HPDE6-E6E7 (cell line): ENCODE data around the gene CCDC134.
"Not testable (repeated sequence)": the region's sequence is repeated elsewhere in the genome, so short reads cannot be mapped to it uniquely, and the experiment has no call there.

Experiments
- DNase-seq: peaks from one replicate; pipeline ENCODE4 v3.0.0; 2011; ENCODE audit warnings: missing footprints; ENCODE audit errors: extremely low spot score

The CCDC134 gene

DNA sequence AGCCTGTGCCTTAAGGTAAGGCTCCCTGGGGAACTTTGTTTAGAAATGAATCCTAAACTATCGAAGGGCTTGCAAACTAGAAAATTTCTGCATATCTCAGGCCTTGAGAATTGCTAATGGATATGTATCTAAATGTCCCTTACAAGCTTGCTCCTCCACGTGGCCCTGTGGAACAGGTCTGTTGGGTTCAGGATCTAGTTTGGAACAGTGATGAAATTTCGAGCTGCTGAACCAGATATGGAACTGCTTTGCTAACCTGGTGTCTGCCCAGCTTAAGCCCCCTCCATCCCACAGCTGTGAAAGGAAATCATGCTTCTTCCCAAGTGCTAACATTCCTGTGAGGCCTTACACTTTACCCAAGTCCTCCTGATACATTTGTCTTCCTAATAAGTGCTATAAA lies 44.0 kb downstream of the CCDC134 start:
- no peak for DNase-seq

DNA sequence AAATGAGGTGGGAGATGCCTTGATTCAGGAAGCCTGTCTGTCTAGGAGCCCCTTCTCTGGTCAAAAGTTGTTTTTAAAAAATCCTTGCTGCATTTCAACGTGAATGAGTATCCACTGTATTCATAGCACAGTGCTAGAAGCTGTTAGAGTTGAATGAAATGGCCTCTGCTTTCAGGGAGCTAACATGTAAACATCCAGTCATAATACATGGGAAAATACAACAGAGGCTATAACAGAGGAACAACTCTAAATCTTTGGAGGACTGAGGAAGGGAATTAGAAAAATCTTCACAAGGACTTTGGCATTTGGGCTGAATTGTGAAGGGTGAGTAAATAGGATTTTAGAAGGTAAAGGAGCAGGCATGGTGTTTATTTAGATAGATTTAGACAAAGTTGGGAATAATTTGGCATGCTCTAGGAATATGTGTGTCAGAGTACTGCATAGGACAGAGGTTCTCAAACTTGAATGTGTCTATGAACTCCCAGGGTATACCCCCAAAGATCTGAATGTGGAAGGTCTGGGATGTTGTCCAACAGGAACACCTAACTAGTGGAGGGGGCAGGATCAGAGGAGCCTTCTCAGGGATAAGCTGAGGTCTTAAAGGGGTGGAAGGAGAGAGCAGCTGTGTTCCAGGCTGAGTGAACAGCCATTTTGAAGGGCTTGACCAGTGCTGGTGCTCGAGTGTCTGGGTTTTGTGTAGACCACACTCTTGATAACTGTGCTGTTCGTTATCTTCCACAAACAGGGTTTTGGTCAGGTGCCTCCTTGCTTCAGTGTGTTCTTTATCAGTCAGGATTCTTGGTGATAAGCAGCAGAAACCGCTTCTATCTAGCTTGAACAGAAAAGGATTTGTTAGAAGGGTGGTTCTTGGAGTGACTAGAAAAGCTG lies 45.1 kb downstream of the CCDC134 start:
- DNase-seq, result no peak

DNA sequence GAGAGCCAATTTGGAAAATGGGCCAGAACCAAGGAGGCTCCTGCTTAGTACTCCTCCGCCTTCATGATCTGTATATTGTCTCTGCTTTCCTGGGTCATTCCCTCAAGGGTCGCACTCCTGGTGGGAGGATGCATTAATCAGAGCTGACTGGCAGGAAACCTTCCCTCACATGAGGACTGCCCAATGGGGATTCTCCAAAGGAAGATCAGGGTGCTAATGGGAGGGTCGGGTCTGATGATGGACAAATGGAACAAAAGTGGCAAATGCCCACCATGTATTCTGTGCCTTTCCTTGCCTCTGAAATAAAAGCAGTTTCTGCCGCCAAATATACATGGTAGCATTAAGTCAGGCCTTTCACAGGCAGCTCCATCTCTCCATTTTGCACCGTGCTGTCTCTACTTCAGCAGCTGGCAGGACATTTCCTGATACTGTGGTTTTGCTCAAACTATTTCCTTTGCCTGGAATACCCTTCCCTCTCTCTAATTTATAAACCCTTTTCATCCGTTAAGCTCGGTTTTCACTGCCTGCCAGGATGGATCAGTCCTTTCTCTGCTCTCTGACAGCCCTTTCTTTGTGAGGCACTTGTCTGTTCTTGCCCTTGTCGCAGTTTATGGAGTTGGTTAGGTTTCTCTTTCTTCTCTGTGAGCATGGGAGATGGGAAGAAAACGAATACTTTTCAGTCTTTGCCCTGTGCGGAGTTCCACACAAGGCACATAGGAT lies 45.9 kb downstream of the CCDC134 start:
- no peak for DNase-seq

DNA sequence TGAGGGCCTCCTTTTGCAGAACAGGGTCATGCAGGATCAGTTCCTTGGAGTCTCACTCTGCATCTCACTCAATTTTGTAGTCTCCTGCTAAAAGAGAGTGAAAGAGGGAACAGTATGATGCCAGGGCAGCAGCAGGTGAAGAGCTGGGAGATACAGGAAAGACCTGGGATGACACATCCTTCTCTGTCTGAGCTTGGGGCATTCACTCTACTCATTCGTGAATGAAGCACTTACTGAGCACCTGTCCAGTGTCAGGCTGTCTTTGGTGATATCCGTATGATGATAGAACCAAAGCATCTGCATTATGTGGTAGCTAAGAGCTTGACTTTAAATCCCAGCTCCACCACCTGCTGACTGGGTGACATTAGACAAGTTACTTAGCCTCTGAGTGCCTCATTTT lies 46.8 kb downstream of the CCDC134 start:
- no peak for DNase-seq

DNA sequence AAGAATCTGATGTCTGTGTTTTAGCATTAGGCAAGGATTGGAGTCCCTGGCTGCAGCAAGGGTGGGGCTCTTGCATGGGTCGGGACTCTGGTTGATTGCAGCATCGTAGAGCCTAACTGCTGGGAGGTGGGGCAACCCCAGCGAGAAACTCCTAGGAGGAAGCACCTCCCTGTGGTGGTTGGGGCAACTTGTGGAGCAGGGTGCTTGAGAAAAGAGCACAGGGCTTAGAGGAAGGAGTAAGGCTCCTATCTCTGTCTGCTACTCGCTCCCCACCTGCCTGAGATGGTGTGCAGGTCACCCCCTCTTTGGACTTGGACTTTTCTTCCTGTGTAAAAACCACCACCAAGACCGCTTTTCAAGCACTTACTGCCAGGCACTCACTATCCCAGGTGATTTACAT lies 48.0 kb downstream of the CCDC134 start:
- no peak for DNase-seq

DNA sequence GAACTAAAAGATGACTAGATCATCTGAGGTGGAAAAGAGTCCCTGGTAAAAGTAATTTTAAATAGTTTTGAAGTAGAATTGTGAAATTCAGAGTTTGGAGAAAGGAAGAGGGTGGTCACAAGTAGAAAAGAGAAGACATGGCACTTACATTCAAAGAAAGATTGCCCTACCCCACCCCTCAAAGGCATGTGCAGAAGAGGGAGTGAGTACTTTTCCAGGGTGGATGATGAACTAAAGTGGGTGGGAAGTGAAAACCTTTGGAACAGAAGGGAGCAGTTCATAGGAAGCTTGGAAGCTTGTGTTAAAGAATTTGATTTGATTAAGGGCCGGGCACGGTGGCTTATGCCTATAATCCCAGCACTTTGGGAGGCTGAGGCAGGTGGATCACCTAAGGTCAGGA lies 56.0 kb downstream of the CCDC134 start:
- DNase-seq, result no peak

DNA sequence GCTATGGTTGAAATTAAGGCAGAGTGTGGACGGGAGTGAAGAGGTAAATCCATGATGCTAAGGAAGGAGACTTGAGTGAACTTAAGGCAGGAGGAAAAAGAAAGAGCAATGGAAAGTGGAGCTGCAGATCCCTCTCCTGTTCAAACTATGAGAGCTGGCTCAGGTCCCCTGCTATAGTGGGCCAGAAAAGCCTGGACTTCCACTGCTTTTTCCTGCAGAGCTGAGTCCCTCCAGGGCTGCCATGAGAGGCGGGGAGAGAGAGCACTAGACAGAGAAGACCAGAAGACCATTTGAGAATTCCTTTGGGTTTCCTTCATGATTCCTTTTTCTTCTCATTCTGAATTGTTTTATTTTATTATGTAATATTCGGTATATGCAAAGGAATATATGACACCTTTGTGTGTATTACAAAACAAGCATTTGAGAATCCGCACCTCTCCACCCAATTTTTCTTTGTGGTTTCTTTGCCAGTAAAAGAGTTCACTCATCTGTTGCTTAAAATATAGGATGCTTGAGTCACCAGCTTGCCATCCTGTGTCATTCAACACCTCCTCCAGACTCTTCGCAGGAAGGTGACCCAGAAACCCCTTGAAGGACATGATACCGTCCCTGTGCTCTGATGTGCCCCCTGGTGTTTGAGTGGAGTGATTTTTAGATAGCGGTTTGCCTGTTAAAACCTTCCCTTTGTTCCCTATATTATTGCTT lies 56.8 kb downstream of the CCDC134 start:
- DNase-seq, result peak; percentile 73

DNA sequence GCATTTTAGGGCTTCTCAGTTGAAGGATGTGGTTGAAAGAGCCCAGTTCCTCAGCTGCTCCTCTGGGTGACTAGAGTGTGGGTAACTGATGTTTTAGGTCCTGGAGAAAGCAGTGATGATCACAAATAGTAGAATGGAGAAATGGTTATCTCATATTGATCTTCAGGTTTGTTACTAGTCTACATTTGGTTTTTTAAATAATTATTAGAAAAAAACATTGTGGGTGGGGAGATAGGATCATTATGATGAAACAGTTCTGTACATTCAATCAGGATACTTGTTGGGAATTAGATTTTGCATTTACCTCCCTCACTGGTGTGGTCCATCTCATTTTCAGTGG lies 57.4 kb downstream of the CCDC134 start:
- DNase-seq, result no peak

DNA sequence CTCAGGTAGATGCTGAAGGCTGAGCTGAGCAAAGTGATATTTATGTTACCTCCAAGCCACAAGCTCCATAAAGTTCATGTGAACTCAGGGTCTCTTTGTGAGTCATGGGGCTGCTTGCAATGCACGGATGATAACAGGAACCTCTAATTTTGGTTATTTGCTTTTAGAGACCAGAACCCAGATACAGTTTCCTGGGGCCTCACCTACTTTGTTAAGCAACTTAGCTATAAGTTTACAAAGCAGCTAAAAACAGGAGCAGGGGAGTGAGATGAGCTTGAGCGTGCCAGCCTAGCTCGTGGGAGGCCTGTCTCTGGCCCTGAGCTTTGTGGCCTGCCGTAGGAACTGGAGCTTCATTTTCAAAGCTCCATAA lies 61.7 kb downstream of the CCDC134 start:
- DNase-seq, result no peak

DNA sequence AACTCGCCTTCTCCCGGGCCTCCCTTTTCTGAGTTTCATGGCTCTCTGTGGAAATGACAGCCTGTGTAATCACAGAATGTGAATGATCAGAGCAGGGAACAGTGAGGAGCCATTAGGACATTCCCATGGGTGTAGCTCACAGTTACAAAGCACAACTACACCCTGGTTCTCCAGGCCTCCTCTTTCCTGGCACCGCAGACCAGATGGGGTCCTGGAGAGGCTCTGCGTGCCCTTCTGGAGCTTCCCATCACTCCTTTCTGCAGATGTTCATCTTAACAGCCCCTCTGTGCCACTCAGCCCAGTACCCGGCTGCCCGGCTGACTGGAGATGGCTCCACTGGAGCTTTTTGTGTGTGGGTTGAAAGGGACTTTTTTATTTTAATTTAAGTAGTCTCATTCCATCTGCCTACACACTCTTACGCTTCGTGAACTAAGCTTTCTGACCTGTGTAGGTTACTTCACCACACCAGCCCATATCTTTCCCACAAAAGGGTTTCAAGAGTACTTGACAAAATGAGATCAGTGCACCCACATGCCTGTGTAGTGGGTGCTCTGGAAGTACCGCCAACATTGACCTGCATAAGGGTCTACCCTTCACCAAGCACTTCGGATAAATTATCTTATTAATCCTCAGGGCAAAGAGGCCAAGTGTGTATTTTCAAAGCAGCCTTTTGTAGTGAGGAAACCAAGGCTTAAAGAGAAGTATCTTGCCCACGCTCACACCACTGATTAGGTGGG lies 62.2 kb downstream of the CCDC134 start:
- DNase-seq, result no peak

DNA sequence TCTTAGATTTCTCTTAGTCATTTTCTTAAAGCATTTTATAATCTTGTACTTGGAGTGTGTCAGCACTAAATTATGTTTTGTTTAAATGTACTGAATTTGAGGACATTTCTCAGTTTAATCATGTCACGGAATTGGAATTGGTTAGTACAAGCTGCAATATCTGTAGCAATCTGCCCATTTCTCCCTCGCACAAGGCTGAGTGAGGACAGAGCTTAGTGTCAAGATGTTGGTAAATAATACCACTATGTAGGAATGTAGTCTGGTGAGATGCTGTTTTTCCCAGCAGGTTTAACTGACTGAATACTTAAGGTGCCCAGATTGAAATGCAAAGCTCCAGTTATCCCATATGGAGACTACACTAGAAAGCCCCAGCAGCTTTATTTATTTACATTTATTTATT lies 63.0 kb downstream of the CCDC134 start:
- no peak for DNase-seq

DNA sequence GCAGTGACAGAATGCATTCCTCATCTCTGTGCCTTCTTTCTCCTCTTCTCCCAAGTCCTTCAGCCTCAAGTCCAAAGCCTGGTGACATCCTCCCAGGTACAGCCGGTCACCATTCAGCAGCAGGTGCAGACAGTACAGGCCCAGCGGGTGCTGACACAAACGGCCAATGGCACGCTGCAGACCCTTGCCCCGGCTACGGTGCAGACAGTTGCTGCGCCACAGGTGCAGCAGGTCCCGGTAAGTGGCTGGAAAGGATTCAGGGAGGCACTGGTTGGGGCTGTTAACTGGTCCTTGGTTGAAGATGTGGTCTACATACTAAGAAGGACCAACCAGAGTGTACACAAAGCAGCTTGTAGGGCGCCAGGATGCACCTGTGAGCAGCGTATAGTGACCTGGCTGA lies 68.1 kb downstream of the CCDC134 start:
- DNase-seq, result no peak

DNA sequence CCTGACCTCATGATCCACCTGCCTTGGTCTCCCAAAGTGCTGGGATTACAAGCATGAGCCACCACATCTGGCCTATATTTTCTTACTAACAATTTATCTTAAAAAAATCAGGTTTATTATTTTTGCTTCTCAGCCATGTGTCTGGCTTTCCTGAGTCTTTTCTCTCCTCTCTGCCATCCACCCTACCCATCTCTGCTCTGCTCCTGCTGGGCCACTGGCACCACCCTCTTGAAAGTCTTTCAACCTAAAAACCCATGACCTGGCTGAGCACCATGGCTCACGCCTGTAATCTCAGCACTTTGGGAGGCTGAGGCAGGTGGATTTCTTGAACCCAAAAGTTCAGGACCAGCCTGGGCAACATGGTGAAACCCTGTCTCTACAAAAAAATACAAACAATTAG lies 69.6 kb downstream of the CCDC134 start:
- not testable (repeated sequence) for DNase-seq

DNA sequence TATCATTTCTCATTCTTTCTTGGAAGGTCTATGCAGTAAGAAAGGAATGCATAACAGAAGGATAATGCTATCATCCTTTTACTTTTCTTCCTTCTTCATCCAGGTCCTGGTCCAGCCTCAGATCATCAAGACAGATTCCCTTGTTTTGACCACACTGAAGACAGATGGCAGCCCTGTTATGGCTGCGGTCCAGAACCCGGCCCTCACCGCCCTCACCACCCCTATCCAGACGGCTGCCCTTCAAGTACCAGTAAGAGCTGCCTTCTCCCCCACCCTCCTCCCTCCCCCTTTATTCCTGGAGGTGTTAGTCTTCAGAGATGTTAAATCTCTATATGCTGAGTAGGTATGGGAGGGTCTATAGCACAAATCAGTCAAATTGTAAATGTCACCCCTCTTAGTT lies 70.3 kb downstream of the CCDC134 start:
- DNase-seq, result no peak

DNA sequence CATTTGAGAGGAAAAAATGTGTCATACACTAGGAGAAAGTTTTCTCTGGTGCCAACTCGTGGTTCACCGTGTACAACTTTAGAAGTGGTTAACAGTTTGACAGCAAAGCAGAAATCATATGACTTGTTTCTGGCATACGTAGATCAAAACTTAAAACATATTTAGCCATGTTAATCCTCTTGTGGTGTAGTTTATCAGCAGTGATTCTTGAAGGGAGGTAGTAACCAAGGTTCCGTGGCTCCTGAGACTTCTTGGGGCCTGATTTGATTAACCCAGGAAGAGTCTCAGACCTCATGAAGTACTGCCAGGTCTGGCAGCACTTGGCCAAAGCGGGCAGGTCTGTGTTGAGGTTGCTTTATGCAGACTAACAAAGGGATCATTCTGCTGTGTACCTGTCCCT lies 72.9 kb downstream of the CCDC134 start:
- no peak for DNase-seq

DNA sequence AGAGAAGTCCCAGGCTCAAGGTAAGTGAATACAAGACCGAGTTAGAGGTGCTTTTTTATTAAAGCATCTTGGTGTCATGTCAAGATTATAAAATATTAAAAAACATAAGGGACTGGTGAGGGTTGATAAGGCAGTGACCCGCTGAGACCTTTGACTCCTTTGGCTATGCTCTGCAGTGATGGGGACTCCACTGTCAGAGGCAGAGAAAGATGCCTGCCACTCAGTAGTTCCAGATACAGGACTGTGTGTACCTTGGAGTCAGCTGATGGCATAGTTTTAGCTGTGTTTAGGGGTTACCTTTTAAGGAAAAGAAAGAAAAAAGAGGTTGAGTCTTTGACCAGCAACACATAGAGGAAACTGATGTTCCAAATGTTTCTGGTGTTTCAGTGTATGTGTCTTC lies 73.6 kb downstream of the CCDC134 start:
- DNase-seq, result no peak

DNA sequence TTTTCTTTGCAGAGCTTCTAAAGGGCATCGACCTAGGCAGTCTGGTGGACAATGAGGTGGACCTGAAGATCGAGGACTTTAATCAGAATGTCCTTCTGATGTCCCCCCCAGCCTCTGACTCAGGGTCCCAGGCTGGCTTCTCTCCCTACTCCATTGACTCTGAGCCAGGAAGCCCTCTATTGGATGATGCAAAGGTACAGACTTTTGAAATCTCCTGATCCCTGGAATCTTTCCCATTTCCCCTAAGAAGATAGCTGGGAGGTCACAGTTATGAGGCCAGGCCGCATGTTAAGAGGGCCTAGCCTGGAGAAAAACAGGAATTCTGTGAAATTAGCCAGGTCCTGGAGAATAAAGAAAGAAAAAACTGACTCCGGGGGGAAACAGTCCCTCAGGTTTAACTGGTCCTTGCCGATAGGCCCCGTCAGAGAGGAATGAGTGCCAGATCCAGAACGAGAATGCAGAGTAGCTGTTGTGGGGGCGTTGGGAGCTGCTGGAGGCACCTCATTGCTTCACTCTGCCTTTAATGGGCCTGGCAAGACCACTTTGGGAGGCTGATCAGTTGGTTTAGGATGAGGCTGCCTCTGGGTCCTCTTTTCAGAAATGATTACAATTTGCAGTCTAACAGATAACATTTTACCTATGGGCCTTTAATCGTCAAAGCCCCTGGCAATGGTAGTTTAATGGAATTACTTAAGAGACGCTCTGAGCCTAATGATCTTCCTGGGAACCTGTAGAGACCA lies 75.2 kb downstream of the CCDC134 start:
- no peak for DNase-seq
